HCT116 (cell line): Measurements from ENCODE around the gene IL20RA. TPM values are rescaled to one million over a fixed set of nuclear protein-coding genes. Genes with fewer than 3 reads are reported as not detected.

ENCODE experiments used
- ATAC-seq: fragments of 200-7000 bp; cut with Tn5 transposase; 2 replicates; pipeline ENCODE4 v1.9.1; 2020; ENCODE audit warnings: mild to moderate bottlenecking, moderate library complexity
- BruUV-seq: library from RNA; stranded (reverse); fragments of 400-500 nt; replicated peaks from 2 replicates; lab custom pipeline; 2021; lab: Mats Ljungman, UMichigan
- CTCF ChIA-PET: fragments of 300-600 bp; sonication (Branson Sonifier 250); formaldehyde crosslinking; loops from one replicate; lab custom pipeline; 2021; ENCODE audit warnings: antibody characterized with exemption; lab: Charles Lee
- POLR2A ChIA-PET: fragments of 300-600, 350-600 bp; sonication (Branson Sonifier 250); formaldehyde crosslinking; loops from one replicate; lab custom pipeline; 2021; ENCODE audit warnings: antibody characterized with exemption; lab: Charles Lee
- RAD21 ChIA-PET, 2 experiments: fragments of 300-600 bp; sonication (Branson Sonifier 250); formaldehyde crosslinking; loops; one replicate each; lab custom pipeline; 2023; ENCODE audit warnings: low total read pairs in 2 of 2; ENCODE audit not compliant: uncharacterized antibody in 2 of 2, unreplicated experiment in 2 of 2, low non-redundant PET in 1 of 2; lab: Charles Lee
- DNase-seq: peaks from one replicate; pipeline ENCODE4 v3.0.0-alpha.2; 2010; ENCODE audit warnings: low read depth, low spot score
- H2AFZ ChIP-seq: fragments of 200-600 bp; shearing (Covaris generic), sonication (generic); 2 replicates; pipeline ENCODE4 v1.6.1; 2017; ENCODE audit warnings: low read depth, mixed run types, mixed read lengths, antibody characterized with exemption, low read length; ENCODE audit not compliant: poor library complexity, severe bottlenecking
- H3K27ac ChIP-seq: 2 replicates; pipeline ENCODE4 v1.5.1; 2012; ENCODE audit warnings: low read depth, low read length
- H3K27me3 ChIP-seq: fragments of 200-600 bp; sonication (generic); 2 replicates; pipeline ENCODE4 v1.6.1; 2016; ENCODE audit warnings: mixed run types, low read length, mixed read lengths; ENCODE audit not compliant: insufficient read depth
- H3K36me3 ChIP-seq, 2 experiments: fragments of 200-500 bp in 1 of 2; fragments of 200-600 bp in 1 of 2; sonication (Bioruptor generic) in 1 of 2; sonication (generic) in 1 of 2; 2 replicates each; pipeline versions ENCODE4 v1.5.1 to v1.6.1; 2014 to 2016; ENCODE audit warnings: low read length in 2 of 2, inconsistent platforms in 1 of 2, mixed read lengths in 1 of 2, mixed run types in 1 of 2; ENCODE audit not compliant: insufficient read depth in 2 of 2, control insufficient read depth in 1 of 2
- H3K4me1 ChIP-seq, 2 experiments: fragments of 200-600 bp in 1 of 2; sonication (generic) in 1 of 2; 2 replicates each; pipeline versions ENCODE4 v1.5.1 to v1.6.1; 2012 to 2017; ENCODE audit warnings: low read length in 2 of 2, inconsistent platforms in 1 of 2, mild to moderate bottlenecking in 1 of 2, mixed read lengths in 1 of 2, mixed run types in 1 of 2, moderate library complexity in 1 of 2; ENCODE audit not compliant: insufficient read depth in 2 of 2, control insufficient read depth in 1 of 2
- H3K4me2 ChIP-seq: fragments of 200-600 bp; sonication (generic); 2 replicates; pipeline ENCODE4 v1.6.1; 2017; ENCODE audit warnings: mixed run types, low read length, mixed read lengths
- H3K4me3 ChIP-seq, 2 experiments: fragments of 200-600 bp in 1 of 2; sonication (generic) in 1 of 2; replicated peaks in 1 of 2; 2 replicates each; pipeline ENCODE4 v1.5.1; 2011 to 2016; ENCODE audit warnings: low read length in 2 of 2, control low read depth in 1 of 2, low read depth in 1 of 2, mild to moderate bottlenecking in 1 of 2, mixed read lengths in 1 of 2, mixed run types in 1 of 2
- H3K79me2 ChIP-seq: fragments of 200-600 bp; sonication (generic); 2 replicates; pipeline ENCODE4 v1.6.1; 2017; ENCODE audit warnings: mild to moderate bottlenecking, mixed run types, low read length, moderate library complexity, mixed read lengths; ENCODE audit not compliant: insufficient read depth
- H3K9ac ChIP-seq: fragments of 200-600 bp; sonication (generic); 2 replicates; pipeline ENCODE4 v1.6.1; 2016; ENCODE audit warnings: low read length, mixed read lengths
- H3K9me2 ChIP-seq: fragments of 200-600 bp; sonication (generic), shearing (Covaris generic); 2 replicates; pipeline ENCODE4 v1.6.1; 2017; ENCODE audit warnings: mixed run types, mild to moderate bottlenecking, moderate library complexity; ENCODE audit not compliant: insufficient read depth
- H3K9me3 ChIP-seq, 2 experiments: fragments of 200-500 bp in 1 of 2; fragments of 200-600 bp in 1 of 2; sonication (Bioruptor generic) in 1 of 2; sonication (generic) in 1 of 2; 2 replicates each; pipeline ENCODE4 v1.6.1; 2014 to 2017; ENCODE audit warnings: low read length in 2 of 2, mixed read lengths in 2 of 2, inconsistent platforms in 1 of 2, low read depth in 1 of 2, mild to moderate bottlenecking in 1 of 2, mixed run types in 1 of 2, moderate library complexity in 1 of 2; ENCODE audit not compliant: control insufficient read depth in 1 of 2, insufficient read depth in 1 of 2
- H4K20me1 ChIP-seq: fragments of 200-600 bp; sonication (generic), shearing (Covaris generic); 2 replicates; pipeline ENCODE4 v1.6.1; 2017; ENCODE audit warnings: mixed run types, mild to moderate bottlenecking, moderate library complexity; ENCODE audit not compliant: insufficient read depth
- CEBPB ChIP-seq: IDR thresholded peaks from 2 replicates; pipeline ENCODE4 v1.6.1; 2012; ENCODE audit warnings: low read depth
- EGR1 ChIP-seq: IDR thresholded peaks from 2 replicates; pipeline ENCODE4 v1.6.1; 2012; ENCODE audit warnings: low read depth
- ELF1 ChIP-seq: IDR thresholded peaks from 2 replicates; pipeline ENCODE4 v1.6.1; 2012; ENCODE audit warnings: low read depth, borderline replicate concordance
- EZH2phosphoT487 ChIP-seq: fragments of 200-600 bp; IDR thresholded peaks from 2 replicates; pipeline ENCODE4 v1.6.1; 2018; ENCODE audit warnings: antibody characterized with exemption, borderline replicate concordance
- FOSL1 ChIP-seq: IDR thresholded peaks from 2 replicates; pipeline ENCODE4 v1.6.1; 2012; ENCODE audit warnings: low read depth
- JUND ChIP-seq: IDR thresholded peaks from 2 replicates; pipeline ENCODE4 v1.6.1; 2012
- SP1 ChIP-seq: IDR thresholded peaks from 2 replicates; pipeline ENCODE4 v1.6.1; 2012; ENCODE audit warnings: low read depth
- SRF ChIP-seq: IDR thresholded peaks from 2 replicates; pipeline ENCODE4 v1.6.1; 2012; ENCODE audit warnings: low read depth
- TCF7L2 ChIP-seq: IDR thresholded peaks from 2 replicates; pipeline ENCODE4 v1.7.0; 2011; ENCODE audit warnings: borderline replicate concordance, inconsistent platforms; ENCODE audit not compliant: insufficient read depth, insufficient read length; ENCODE audit errors: extremely low read depth
- intact Hi-C: fragments of 100-400 bp; cut with micrococcal nuclease; formaldehyde crosslinking; loops from 2 replicates; pipeline ENCODE4 v1.10.0; 2022
- total RNA-seq: library from RNA; stranded (reverse); gene quantifications from one replicate; pipeline ENCODE4 v1.2.1, GENCODE V29; 2021; ENCODE audit not compliant: unreplicated experiment
- TF ChIP-seq, protein P1 (sequence below): IDR thresholded peaks from 2 replicates; pipeline ENCODE4 v1.6.1; 2012
- TF ChIP-seq, protein P2 (sequence below), 3 experiments: fragments of 200-600 bp in 1 of 3; sonication (generic) in 1 of 3; IDR thresholded peaks in 2 of 3; conservative IDR thresholded peaks in 1 of 3; 2 replicates each; pipeline ENCODE4 v1.5.1; 2012 to 2017; ENCODE audit warnings: low read depth in 2 of 3, low read length in 2 of 3, antibody characterized with exemption in 1 of 3, borderline replicate concordance in 1 of 3, control low read depth in 1 of 3, mild to moderate bottlenecking in 1 of 3, mixed read lengths in 1 of 3, mixed run types in 1 of 3, moderate library complexity in 1 of 3; ENCODE audit not compliant: insufficient read depth in 1 of 3
- TF ChIP-seq, protein P3 (sequence below): IDR thresholded peaks from 2 replicates; pipeline ENCODE4 v1.6.1; 2011; ENCODE audit warnings: mild to moderate bottlenecking, low read length, moderate library complexity; ENCODE audit not compliant: insufficient replicate concordance; ENCODE audit errors: extremely low read depth

Gene IL20RA
- total RNA-seq, 1 experiment from 2014 or later: 1.1 TPM

DNA sequence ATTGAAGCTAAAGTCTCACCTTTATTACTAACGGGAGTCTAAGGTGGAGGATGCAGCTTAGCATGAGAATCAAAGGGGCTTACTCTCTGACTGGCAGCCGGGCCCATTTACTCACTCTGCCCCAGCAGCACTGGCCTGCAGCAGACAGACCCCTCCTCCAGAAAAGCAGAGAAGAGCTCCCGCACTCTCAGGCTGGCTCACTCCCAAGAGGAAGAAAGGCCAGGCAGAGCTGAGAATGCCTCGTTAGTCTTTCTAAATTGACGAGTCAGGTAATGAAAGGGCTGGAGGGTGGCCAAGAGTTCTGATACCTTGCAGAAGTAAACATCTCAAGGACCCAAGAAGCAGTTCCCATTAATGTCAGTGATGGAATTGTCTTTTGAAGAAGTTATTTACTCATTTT lies 44.5 kb upstream of the IL20RA start:
- H3K4me3 ChIP-seq: no peak overlapping the region
- ChIA-PET RAD21 (no interaction called here), CTCF (interaction anchor here (1.7 kb wide), 1 partner anchor 13 kb away, joined by 7 read pairs; no protein-coding TSS in a partner anchor), POLR2A (no interaction called here)
- peaks cover 0 to 3% of the 10 kb centered on the region in 2 experiments; a peak in 2 of 4 replicates for H3K4me1 ChIP-seq
- no peaks in the 10 kb centered on the region for H3K36me3 ChIP-seq
- no peak overlapping the region for H3K4me2 ChIP-seq
- BruUV-seq: no TSS peak
- ATAC-seq: no peak
- no peak overlapping the region for H3K9ac ChIP-seq
- DNase-seq: no peak
- H3K79me2 ChIP-seq: no peaks in the 10 kb centered on the region
- H3K9me3 ChIP-seq: no peaks in the 10 kb centered on the region
- intact Hi-C loops: no loop called here
- no peak overlapping the region for H2AFZ ChIP-seq
- no peaks in the 10 kb centered on the region for H3K27me3 ChIP-seq
- H3K9me2 ChIP-seq: no peaks in the 10 kb centered on the region
- no peak for TF ChIP-seq CEBPB
- TF ChIP-seq SP1: no peak
- TF ChIP-seq FOSL1: no peak
- no peak overlapping the region for H3K27ac ChIP-seq
- no peaks in the 10 kb centered on the region for H4K20me1 ChIP-seq

DNA sequence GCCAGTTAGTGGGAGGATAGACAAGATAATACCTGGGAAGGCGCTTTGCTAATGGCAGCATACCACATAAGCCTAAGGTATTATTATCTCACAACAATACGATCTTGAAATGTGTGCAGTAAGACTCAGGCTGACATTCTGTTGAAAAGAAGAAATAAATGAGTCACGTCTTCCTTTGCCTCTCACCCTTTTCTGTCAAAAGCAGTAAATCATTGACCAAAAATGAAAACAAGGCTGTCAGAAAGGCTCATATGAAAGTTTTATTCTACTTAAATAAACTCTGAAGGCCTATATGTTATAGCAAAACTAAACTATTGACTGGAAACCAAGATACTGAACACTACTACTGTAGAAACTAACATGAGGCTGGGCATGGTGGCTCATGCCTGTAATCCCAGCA lies 43.1 kb upstream of the IL20RA start:
- no peaks in the 10 kb centered on the region for H3K36me3 ChIP-seq
- no peaks in the 10 kb centered on the region for H4K20me1 ChIP-seq
- H3K4me1 ChIP-seq: no peaks in the 10 kb centered on the region
- RAD21 ChIA-PET: no interaction called here
- no TSS peak for BruUV-seq
- H3K27ac ChIP-seq: no peak overlapping the region
- no peak overlapping the region for H2AFZ ChIP-seq
- no peak overlapping the region for H3K4me2 ChIP-seq
- H3K79me2 ChIP-seq: no peaks in the 10 kb centered on the region
- no peaks in the 10 kb centered on the region for H3K9me3 ChIP-seq
- no peak overlapping the region for H3K4me3 ChIP-seq
- H3K9me2 ChIP-seq: no peaks in the 10 kb centered on the region
- POLR2A ChIA-PET: no interaction called here
- no peak for DNase-seq
- ATAC-seq: no peak
- H3K27me3 ChIP-seq: no peaks in the 10 kb centered on the region
- CTCF ChIA-PET: interaction anchor here (1.7 kb wide), 1 partner anchor 11 kb away, joined by 7 read pairs; no protein-coding TSS in a partner anchor
- H3K9ac ChIP-seq: no peak overlapping the region
- TF ChIP-seq, protein P1, sequence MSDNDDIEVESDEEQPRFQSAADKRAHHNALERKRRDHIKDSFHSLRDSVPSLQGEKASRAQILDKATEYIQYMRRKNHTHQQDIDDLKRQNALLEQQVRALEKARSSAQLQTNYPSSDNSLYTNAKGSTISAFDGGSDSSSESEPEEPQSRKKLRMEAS: no peak
- TF ChIP-seq EZH2phosphoT487 (no peak), FOSL1 (no peak), SP1 (no peak), JUND (no peak), ELF1 (no peak), EGR1 (no peak), CEBPB (no peak), SRF (no peak), TCF7L2 (no peak)
- TF ChIP-seq, protein P2, sequence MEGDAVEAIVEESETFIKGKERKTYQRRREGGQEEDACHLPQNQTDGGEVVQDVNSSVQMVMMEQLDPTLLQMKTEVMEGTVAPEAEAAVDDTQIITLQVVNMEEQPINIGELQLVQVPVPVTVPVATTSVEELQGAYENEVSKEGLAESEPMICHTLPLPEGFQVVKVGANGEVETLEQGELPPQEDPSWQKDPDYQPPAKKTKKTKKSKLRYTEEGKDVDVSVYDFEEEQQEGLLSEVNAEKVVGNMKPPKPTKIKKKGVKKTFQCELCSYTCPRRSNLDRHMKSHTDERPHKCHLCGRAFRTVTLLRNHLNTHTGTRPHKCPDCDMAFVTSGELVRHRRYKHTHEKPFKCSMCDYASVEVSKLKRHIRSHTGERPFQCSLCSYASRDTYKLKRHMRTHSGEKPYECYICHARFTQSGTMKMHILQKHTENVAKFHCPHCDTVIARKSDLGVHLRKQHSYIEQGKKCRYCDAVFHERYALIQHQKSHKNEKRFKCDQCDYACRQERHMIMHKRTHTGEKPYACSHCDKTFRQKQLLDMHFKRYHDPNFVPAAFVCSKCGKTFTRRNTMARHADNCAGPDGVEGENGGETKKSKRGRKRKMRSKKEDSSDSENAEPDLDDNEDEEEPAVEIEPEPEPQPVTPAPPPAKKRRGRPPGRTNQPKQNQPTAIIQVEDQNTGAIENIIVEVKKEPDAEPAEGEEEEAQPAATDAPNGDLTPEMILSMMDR (IDR thresholded peaks at IDR 0.05 in 2 of 3, conservative IDR thresholded peaks at IDR 0.05 in 1 of 3; ENCODE audit: borderline replicate concordance in 1 of 3, insufficient read depth in 1 of 3, low read depth in 2 of 3, low read length in 2 of 3): no peak
- TF ChIP-seq, protein P3, sequence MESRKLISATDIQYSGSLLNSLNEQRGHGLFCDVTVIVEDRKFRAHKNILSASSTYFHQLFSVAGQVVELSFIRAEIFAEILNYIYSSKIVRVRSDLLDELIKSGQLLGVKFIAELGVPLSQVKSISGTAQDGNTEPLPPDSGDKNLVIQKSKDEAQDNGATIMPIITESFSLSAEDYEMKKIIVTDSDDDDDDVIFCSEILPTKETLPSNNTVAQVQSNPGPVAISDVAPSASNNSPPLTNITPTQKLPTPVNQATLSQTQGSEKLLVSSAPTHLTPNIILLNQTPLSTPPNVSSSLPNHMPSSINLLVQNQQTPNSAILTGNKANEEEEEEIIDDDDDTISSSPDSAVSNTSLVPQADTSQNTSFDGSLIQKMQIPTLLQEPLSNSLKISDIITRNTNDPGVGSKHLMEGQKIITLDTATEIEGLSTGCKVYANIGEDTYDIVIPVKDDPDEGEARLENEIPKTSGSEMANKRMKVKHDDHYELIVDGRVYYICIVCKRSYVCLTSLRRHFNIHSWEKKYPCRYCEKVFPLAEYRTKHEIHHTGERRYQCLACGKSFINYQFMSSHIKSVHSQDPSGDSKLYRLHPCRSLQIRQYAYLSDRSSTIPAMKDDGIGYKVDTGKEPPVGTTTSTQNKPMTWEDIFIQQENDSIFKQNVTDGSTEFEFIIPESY: no peak
- intact Hi-C loops: no loop called here
